NCI-H187 treated with DMSO at 0.1 percent for 48 hours (cell line): ENCODE results near the gene DGCR2.

ENCODE experiments used
- DNase-seq: peaks from one replicate; lab custom pipeline; 2025; lab: John Stamatoyannopoulos, UW

The DGCR2 gene

GRCh38 chr22:19146215-19146968 is 24.2 kb upstream of the DGCR2 start:
- no peak for DNase-seq

GRCh38 chr22:19143967-19144400 is 21.8 kb upstream of the DGCR2 start:
- DNase-seq: no peak

GRCh38 chr22:19143212-19143611 is 21.0 kb upstream of the DGCR2 start:
- no peak for DNase-seq

- DNase-seq: no peak
Observed at GRCh38 chr22:19142394-19142793, 20.2 kb upstream of the DGCR2 start.

- no peak for DNase-seq
Observed at GRCh38 chr22:19139974-19140373, 17.8 kb upstream of the DGCR2 start.

- DNase-seq: no peak
Observed at GRCh38 chr22:19139001-19139356, 16.8 kb upstream of the DGCR2 start.

GRCh38 chr22:19138217-19139000 is 16.2 kb upstream of the DGCR2 start:
- no peak for DNase-seq

- no peak for DNase-seq
Observed at GRCh38 chr22:19137384-19138216, 15.4 kb upstream of the DGCR2 start.

- no peak for DNase-seq
Observed at GRCh38 chr22:19136915-19137314, 14.7 kb upstream of the DGCR2 start.

- DNase-seq: no peak
Observed at GRCh38 chr22:19134874-19135273, 12.7 kb upstream of the DGCR2 start.

- no peak for DNase-seq
Observed at GRCh38 chr22:19134176-19134831, 12.1 kb upstream of the DGCR2 start.

GRCh38 chr22:19133561-19133960 is 11.3 kb upstream of the DGCR2 start:
- no peak for DNase-seq

GRCh38 chr22:19132693-19133400 is 10.6 kb upstream of the DGCR2 start:
- DNase-seq: no peak

GRCh38 chr22:19132153-19132552 is 9.9 kb upstream of the DGCR2 start:
- no peak for DNase-seq

- no peak for DNase-seq
Observed at GRCh38 chr22:19131685-19132015, 9.4 kb upstream of the DGCR2 start.

- no peak for DNase-seq
Observed at GRCh38 chr22:19130959-19131684, 8.9 kb upstream of the DGCR2 start, which contains the start of gene TSSK2. TSS of gene TSSK2 (plus strand) at chr22:19131308. CDS start at chr22:19131400, 92 bp downstream.

GRCh38 chr22:19129871-19130270 is 7.7 kb upstream of the DGCR2 start:
- no peak for DNase-seq

GRCh38 chr22:19128946-19129727 is 6.9 kb upstream of the DGCR2 start:
- DNase-seq: no peak

GRCh38 chr22:19128009-19128401 is 5.8 kb upstream of the DGCR2 start:
- DNase-seq: no peak
